CD14-positive monocyte (primary cell): ENCODE results near the gene CDH18. TPM values are rescaled to one million over a fixed set of nuclear protein-coding genes. Genes with fewer than 3 reads are reported as not detected.

ENCODE experiments used
- DNase-seq, 3 donors: peaks; one replicate each; pipeline ENCODE4 v3.0.0-alpha.2; 2011 to 2022
- H2AFZ ChIP-seq: 2 replicates; pipeline ENCODE4 v1.6.0; 2012; ENCODE audit warnings: mild to moderate bottlenecking, low read depth, low read length, inconsistent platforms; ENCODE audit not compliant: insufficient read depth, poor library complexity, severe bottlenecking
- H3K27ac ChIP-seq, 2 donors: 1 replicate in 1 of 2; 2 replicates in 1 of 2; pipeline ENCODE4 v1.5.1; 2012 to 2013; ENCODE audit warnings: low read length in 2 of 2, control low read depth in 1 of 2, inconsistent platforms in 1 of 2, low read depth in 1 of 2, mild to moderate bottlenecking in 1 of 2
- H3K27me3 ChIP-seq, 2 donors: one replicate each; pipeline versions ENCODE4 v1.6.0 to v1.6.1; 2011 to 2013; ENCODE audit warnings: low read length in 2 of 2; ENCODE audit not compliant: control insufficient read depth in 2 of 2, insufficient read depth in 2 of 2
- H3K36me3 ChIP-seq, 2 donors: replicated peaks in 1 of 2; 1 replicate in 1 of 2; 2 replicates in 1 of 2; pipeline versions ENCODE4 v1.5.1 to v1.6.1; 2012 to 2013; ENCODE audit warnings: low read length in 2 of 2, control low read depth in 1 of 2, inconsistent platforms in 1 of 2, mild to moderate bottlenecking in 1 of 2; ENCODE audit not compliant: insufficient read depth in 2 of 2, control insufficient read depth in 1 of 2
- H3K4me1 ChIP-seq, 2 donors: 1 replicate in 1 of 2; 2 replicates in 1 of 2; pipeline versions ENCODE4 v1.5.1 to v1.6.1; 2012 to 2013; ENCODE audit warnings: low read length in 2 of 2, control low read depth in 1 of 2, inconsistent platforms in 1 of 2, mild to moderate bottlenecking in 1 of 2, moderate library complexity in 1 of 2; ENCODE audit not compliant: insufficient read depth in 2 of 2, control insufficient read depth in 1 of 2
- H3K4me2 ChIP-seq: replicated peaks from 2 replicates; pipeline ENCODE3; 2012; ENCODE audit warnings: low read length, moderate library complexity, mild to moderate bottlenecking; ENCODE audit not compliant: poor library complexity, severe bottlenecking; ENCODE audit errors: extremely low read depth
- H3K4me3 ChIP-seq, 3 experiments: fragments of 200-600 bp in 1 of 3; sonication (generic) in 1 of 3; replicated peaks in 1 of 3; 1 replicate in 2 of 3; 2 replicates in 1 of 3; pipeline ENCODE4 v1.5.1; 2011 to 2013; ENCODE audit warnings: low read length in 3 of 3, mild to moderate bottlenecking in 3 of 3, control low read depth in 2 of 3, low read depth in 2 of 3, inconsistent platforms in 1 of 3, moderate library complexity in 1 of 3
- H3K79me2 ChIP-seq: 2 replicates; pipeline ENCODE4 v1.6.0; 2012; ENCODE audit warnings: mild to moderate bottlenecking, control low read depth, inconsistent platforms, low read length, moderate library complexity; ENCODE audit not compliant: insufficient read depth
- H3K9ac ChIP-seq: 2 replicates; pipeline ENCODE4 v1.6.0; 2017; ENCODE audit warnings: low read length, mild to moderate bottlenecking; ENCODE audit not compliant: insufficient read depth, poor library complexity, severe bottlenecking
- H3K9me3 ChIP-seq, 2 donors: replicated peaks in 1 of 2; 1 replicate in 1 of 2; 2 replicates in 1 of 2; pipeline versions ENCODE4 v1.5.1 to v1.6.1; 2012 to 2013; ENCODE audit warnings: low read length in 2 of 2, control low read depth in 1 of 2; ENCODE audit not compliant: control insufficient read depth in 1 of 2, insufficient read depth in 1 of 2
- H4K20me1 ChIP-seq: 2 replicates; pipeline ENCODE4 v1.6.0; 2012; ENCODE audit warnings: mild to moderate bottlenecking, low read length, control low read depth, moderate library complexity; ENCODE audit not compliant: insufficient read depth
- H3K27ac Mint-ChIP-seq, 7 donors: one replicate each; pipeline ENCODE4 v1.8.0; 2020; ENCODE audit warnings: mild to moderate bottlenecking in 7 of 7, mixed read lengths in 7 of 7, moderate library complexity in 6 of 7, inconsistent platforms in 2 of 7
- H3K27me3 Mint-ChIP-seq, 3 donors: one replicate each; pipeline ENCODE4 v1.8.0; 2021 to 2022; ENCODE audit warnings: low read depth in 3 of 3, mild to moderate bottlenecking in 3 of 3, mixed read lengths in 3 of 3, moderate library complexity in 3 of 3, inconsistent platforms in 1 of 3
- H3K36me3 Mint-ChIP-seq, 2 donors: one replicate each; pipeline ENCODE4 v1.8.0; 2020; ENCODE audit warnings: mixed read lengths in 2 of 2, inconsistent platforms in 1 of 2, mild to moderate bottlenecking in 1 of 2
- H3K4me1 Mint-ChIP-seq: one replicate; pipeline ENCODE4 v1.8.0; 2020; ENCODE audit warnings: mild to moderate bottlenecking, mixed read lengths
- H3K4me3 Mint-ChIP-seq, 2 donors: one replicate each; pipeline ENCODE4 v1.8.0; 2020; ENCODE audit warnings: mild to moderate bottlenecking in 2 of 2, mixed read lengths in 2 of 2, moderate library complexity in 1 of 2
- H3K9me3 Mint-ChIP-seq, 7 donors: one replicate each; pipeline ENCODE4 v1.8.0; 2020 to 2022; ENCODE audit warnings: mixed read lengths in 7 of 7, mild to moderate bottlenecking in 6 of 7, moderate library complexity in 6 of 7, inconsistent platforms in 2 of 7
- CTCF ChIP-seq: fragments of 200-600 bp; IDR thresholded peaks from one replicate; pipeline ENCODE4 v1.8.0; 2022; ENCODE audit warnings: antibody characterized with exemption, mild to moderate bottlenecking
- WGBS: methylation state at CpG from one replicate; pipeline ENCODE4 v1.1.5; 2013; ENCODE audit warnings: missing lambda C conversion rate; ENCODE audit not compliant: insufficient coverage; 5-methylcytosine and 5-hydroxymethylcytosine counted together
- intact Hi-C, 2 donors: fragments of 100-400 bp; cut with micrococcal nuclease; formaldehyde crosslinking; loops; one replicate each; pipeline versions ENCODE4 v1.15.0 to v1.15.1; 2023
- polyA plus RNA-seq, 3 donors: library from polyadenylated mRNA; depleted of rRNA in 1 of 3; unstranded in 2 of 3; stranded (reverse) in 1 of 3; fragments of 300-500 nt in 2 of 3; fragments of >200 nt in 1 of 3; fragmentation: Illumina TruSeq in 2 of 3; gene quantifications; 1 replicate in 2 of 3; 2 replicates in 1 of 3; pipeline ENCODE4 v1.2.3, GENCODE V29; 2012 to 2021

Gene CDH18
- polyA plus RNA-seq, 3 donors = not detected

- no peaks in the 10 kb centered on the region for H3K4me1 Mint-ChIP-seq
- no peak overlapping the region for H3K4me2 ChIP-seq
- no peak overlapping the region for H2AFZ ChIP-seq
- WGBS = 67% methylated on average over 1 of the region's 1 CpG
- H4K20me1 ChIP-seq = no peaks in the 10 kb centered on the region
- no peak for DNase-seq
- no peak for TF ChIP-seq CTCF
- no peak overlapping the region for H3K27ac Mint-ChIP-seq
- peaks cover 4 to 16% of the 10 kb centered on the region in 2 donors for H3K9me3 ChIP-seq
- peaks cover 0 to 5% (median 2%) of the 10 kb centered on the region in 7 donors for H3K9me3 Mint-ChIP-seq
- peaks cover 0 to 2% (median 0%) of the 10 kb centered on the region in 3 donors for H3K27me3 Mint-ChIP-seq
- no peaks in the 10 kb centered on the region for H3K79me2 ChIP-seq
- no peak overlapping the region for H3K4me3 ChIP-seq
- no peaks in the 10 kb centered on the region for H3K27me3 ChIP-seq
- intact Hi-C loops = no loop called here
- H3K27ac ChIP-seq = no peak overlapping the region
- H3K36me3 ChIP-seq = no peaks in the 10 kb centered on the region
- no peak overlapping the region for H3K4me3 Mint-ChIP-seq
- H3K9ac ChIP-seq = no peak overlapping the region
- H3K4me1 ChIP-seq = no peaks in the 10 kb centered on the region
- no peaks in the 10 kb centered on the region for H3K36me3 Mint-ChIP-seq
These were observed 422.5 kb downstream of the CDH18 start for GRCh38 chr5:19565466-19565865.

- Histone ChIP-seq H3K36me3 (no peaks in the 10 kb centered on the region), H3K27ac (no peak overlapping the region), H3K79me2 (no peaks in the 10 kb centered on the region), H3K4me2 (no peak overlapping the region), H3K9me3 (peaks cover 4 to 16% of the 10 kb centered on the region in 2 donors), H4K20me1 (no peaks in the 10 kb centered on the region), H3K4me1 (no peaks in the 10 kb centered on the region), H3K4me3 (no peak overlapping the region), H2AFZ (no peak overlapping the region), H3K27me3 (no peaks in the 10 kb centered on the region), H3K9ac (no peak overlapping the region)
- Mint-ChIP-seq H3K4me1 (no peaks in the 10 kb centered on the region), H3K36me3 (no peaks in the 10 kb centered on the region), H3K9me3 (peaks cover 0 to 7% (median 4%) of the 10 kb centered on the region in 7 donors), H3K4me3 (no peak overlapping the region), H3K27ac (no peak overlapping the region), H3K27me3 (peaks cover 0 to 2% (median 0%) of the 10 kb centered on the region in 3 donors)
- intact Hi-C loops = no loop called here
- no peak for DNase-seq
- WGBS = no CpG with 5 or more reads among the region's 2 CpGs
- no peak for TF ChIP-seq CTCF
These were observed 424.0 kb downstream of the CDH18 start for GRCh38 chr5:19564036-19564435.
